Skeletal muscle tissue (tissue), 4 donors: ENCODE measurements around the gene KCNJ2. TPM values are rescaled to one million over a fixed set of nuclear protein-coding genes. Genes with fewer than 3 reads are reported as not detected.

Experiments used
- H3K27ac ChIP-seq: one replicate; pipeline ENCODE4 v1.7.0; 2013; ENCODE audit warnings: mild to moderate bottlenecking, low read depth, low read length, inconsistent platforms
- H3K27me3 ChIP-seq, 3 donors: one replicate each; pipeline ENCODE4 v1.7.0; 2013; ENCODE audit warnings: low read length in 3 of 3; ENCODE audit not compliant: control insufficient read depth in 3 of 3, insufficient read depth in 3 of 3
- H3K36me3 ChIP-seq, 3 donors: one replicate each; pipeline ENCODE4 v1.7.0; 2013; ENCODE audit warnings: low read length in 3 of 3; ENCODE audit not compliant: control insufficient read depth in 3 of 3, insufficient read depth in 3 of 3
- H3K4me1 ChIP-seq, 3 donors: one replicate each; pipeline ENCODE4 v1.7.0; 2013; ENCODE audit warnings: low read length in 3 of 3, mild to moderate bottlenecking in 3 of 3; ENCODE audit not compliant: control insufficient read depth in 3 of 3, insufficient read depth in 3 of 3
- H3K4me3 ChIP-seq, 3 donors: one replicate each; pipeline ENCODE4 v1.7.0; 2013; ENCODE audit warnings: low read length in 3 of 3
- H3K9ac ChIP-seq, 3 donors: one replicate each; pipeline ENCODE4 v1.7.0; 2013; ENCODE audit warnings: low read length in 3 of 3, mild to moderate bottlenecking in 3 of 3, moderate library complexity in 2 of 3, low read depth in 1 of 3
- H3K9me3 ChIP-seq, 3 donors: one replicate each; pipeline ENCODE4 v1.7.0; 2013; ENCODE audit warnings: low read length in 3 of 3; ENCODE audit not compliant: control insufficient read depth in 3 of 3
- total RNA-seq: library from RNA; depleted of rRNA; stranded (reverse); fragments of >200 nt; gene quantifications from one replicate; pipeline ENCODE4 v1.2.3, GENCODE V29; 2014
- donor health status: Osteomylitis.

The KCNJ2 gene
- total RNA-seq, 1 donor from 2014 or later = 34.4 TPM

DNA sequence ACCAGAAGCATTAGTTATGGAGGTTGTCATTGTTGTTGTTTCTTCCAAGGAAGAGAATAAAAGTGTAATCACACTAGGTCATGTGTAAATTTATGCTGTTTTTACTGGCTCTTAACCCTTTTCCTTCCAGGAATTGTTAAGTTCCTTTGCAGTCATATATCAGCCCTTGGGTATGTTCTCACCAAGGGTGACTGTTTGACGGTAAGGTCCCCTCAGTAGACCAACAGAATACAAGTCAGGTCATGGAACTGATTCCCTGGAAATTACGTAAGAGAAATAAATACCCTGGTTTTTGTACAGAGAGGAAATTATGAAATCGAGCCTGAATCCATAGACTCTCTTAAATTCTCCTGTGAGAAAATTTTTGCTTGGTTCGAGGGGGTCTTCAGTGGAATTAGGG lies 11.2 kb upstream of the KCNJ2 start:
- Histone ChIP-seq H3K27ac (peak overlapping the region; percentile 44), H3K4me3 (no peak overlapping the region)

GRCh38 chr17:70158591-70158990 lies 10.7 kb upstream of the KCNJ2 start:
- no peaks in the 10 kb centered on the region for H3K27me3 ChIP-seq
- H3K27ac ChIP-seq = peak overlapping the region; percentile 44
- no peaks in the 10 kb centered on the region for H3K9me3 ChIP-seq
- H3K36me3 ChIP-seq = no peaks in the 10 kb centered on the region
- H3K9ac ChIP-seq = no peak overlapping the region
- H3K4me1 ChIP-seq = no peaks in the 10 kb centered on the region
- H3K4me3 ChIP-seq = no peak overlapping the region

More for the DNA sequence above, 11.2 kb upstream of the KCNJ2 start:
- no peak overlapping the region for H3K9ac ChIP-seq
- H3K36me3 ChIP-seq = no peaks in the 10 kb centered on the region
- H3K9me3 ChIP-seq = no peaks in the 10 kb centered on the region
- H3K27me3 ChIP-seq = no peaks in the 10 kb centered on the region
- H3K4me1 ChIP-seq = no peaks in the 10 kb centered on the region

DNA sequence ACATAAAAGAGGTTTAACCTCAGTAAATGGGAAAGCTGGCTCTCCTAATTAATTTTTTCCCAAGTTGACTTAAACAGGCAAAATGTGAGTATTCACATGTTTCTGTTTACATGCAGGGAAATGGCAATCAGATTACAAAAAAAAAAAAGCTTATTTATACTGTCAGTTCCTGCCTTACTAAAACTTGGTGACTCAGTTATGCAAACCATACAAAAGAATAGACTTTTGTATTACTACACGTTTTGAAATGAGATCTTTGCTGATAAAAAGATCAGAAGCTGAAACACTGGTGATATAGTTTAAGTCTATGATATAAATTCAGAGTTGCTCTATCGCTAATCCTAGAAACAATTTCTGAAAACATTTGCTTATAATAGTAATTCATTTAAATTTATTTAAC lies 9.4 kb upstream of the KCNJ2 start:
- Histone ChIP-seq H3K9me3 (no peaks in the 10 kb centered on the region), H3K4me1 (no peaks in the 10 kb centered on the region), H3K36me3 (no peaks in the 10 kb centered on the region), H3K27ac (no peak overlapping the region), H3K27me3 (no peaks in the 10 kb centered on the region), H3K9ac (no peak overlapping the region), H3K4me3 (no peak overlapping the region)

GRCh38 chr17:70161519-70161918 lies 7.8 kb upstream of the KCNJ2 start:
- no peak overlapping the region for H3K9ac ChIP-seq
- no peak overlapping the region for H3K27ac ChIP-seq
- no peaks in the 10 kb centered on the region for H3K36me3 ChIP-seq
- H3K9me3 ChIP-seq = no peaks in the 10 kb centered on the region
- no peaks in the 10 kb centered on the region for H3K4me1 ChIP-seq
- H3K4me3 ChIP-seq = no peak overlapping the region
- H3K27me3 ChIP-seq = no peaks in the 10 kb centered on the region

GRCh38 chr17:70165383-70165782 lies 3.9 kb upstream of the KCNJ2 start:
- Histone ChIP-seq H3K9me3 (no peaks in the 10 kb centered on the region), H3K4me3 (no peak overlapping the region), H3K27me3 (no peaks in the 10 kb centered on the region), H3K9ac (no peak overlapping the region), H3K4me1 (peaks cover 7 to 9% (median 8%) of the 10 kb centered on the region in 3 donors), H3K36me3 (no peaks in the 10 kb centered on the region), H3K27ac (no peak overlapping the region)

GRCh38 chr17:70166615-70167014 lies 2.7 kb upstream of the KCNJ2 start:
- no peak overlapping the region for H3K4me3 ChIP-seq
- H3K9ac ChIP-seq = no peak overlapping the region
- H3K4me1 ChIP-seq = peaks cover 7 to 9% (median 8%) of the 10 kb centered on the region in 3 donors
- no peaks in the 10 kb centered on the region for H3K36me3 ChIP-seq
- no peaks in the 10 kb centered on the region for H3K9me3 ChIP-seq
- H3K27ac ChIP-seq = no peak overlapping the region
- no peaks in the 10 kb centered on the region for H3K27me3 ChIP-seq

DNA sequence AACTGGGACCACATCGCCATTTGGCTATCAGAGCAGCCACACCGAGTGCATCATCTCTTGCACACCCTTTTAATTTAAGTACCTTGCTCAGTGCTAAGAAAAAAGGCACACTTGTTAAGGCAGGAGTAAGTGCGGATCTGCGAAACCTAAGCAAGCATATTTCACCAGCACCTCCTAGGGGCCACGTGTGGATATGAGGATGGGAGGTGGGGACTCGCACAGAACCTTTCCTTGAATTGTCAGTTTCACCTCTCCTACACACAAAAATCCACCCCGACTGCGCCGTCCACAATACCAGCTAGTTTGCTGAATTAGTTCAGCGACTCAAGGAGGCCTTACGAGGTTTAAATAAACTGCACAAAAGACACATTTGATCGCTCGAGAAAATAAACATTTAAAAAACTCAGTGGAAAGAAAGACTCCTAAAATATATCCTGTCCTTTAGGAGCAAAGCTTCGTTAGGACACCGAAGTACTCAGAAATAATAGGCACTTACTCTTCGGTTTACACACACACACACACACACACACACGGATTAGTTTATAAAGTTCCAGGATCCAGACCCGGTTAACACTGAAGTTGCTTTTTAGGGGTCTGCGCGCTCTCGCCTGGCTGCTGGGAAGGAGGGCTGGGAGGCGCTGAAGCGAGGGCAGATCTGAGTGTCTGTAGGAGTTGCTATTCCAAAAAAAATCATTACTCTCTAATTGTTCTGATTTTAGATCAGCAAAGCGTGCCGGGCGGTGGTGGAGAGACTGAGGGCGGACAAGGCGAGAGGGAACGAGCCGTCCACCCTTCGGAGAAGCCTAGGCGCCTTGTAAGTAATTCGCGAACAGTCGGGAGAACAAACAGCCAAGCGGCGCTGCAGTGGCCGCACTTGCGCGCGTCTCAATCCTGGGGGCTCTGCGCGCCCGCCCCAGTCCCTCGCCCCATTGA lies 1.0 kb upstream of the KCNJ2 start:
- H3K9me3 ChIP-seq = no peaks in the 10 kb centered on the region

DNA sequence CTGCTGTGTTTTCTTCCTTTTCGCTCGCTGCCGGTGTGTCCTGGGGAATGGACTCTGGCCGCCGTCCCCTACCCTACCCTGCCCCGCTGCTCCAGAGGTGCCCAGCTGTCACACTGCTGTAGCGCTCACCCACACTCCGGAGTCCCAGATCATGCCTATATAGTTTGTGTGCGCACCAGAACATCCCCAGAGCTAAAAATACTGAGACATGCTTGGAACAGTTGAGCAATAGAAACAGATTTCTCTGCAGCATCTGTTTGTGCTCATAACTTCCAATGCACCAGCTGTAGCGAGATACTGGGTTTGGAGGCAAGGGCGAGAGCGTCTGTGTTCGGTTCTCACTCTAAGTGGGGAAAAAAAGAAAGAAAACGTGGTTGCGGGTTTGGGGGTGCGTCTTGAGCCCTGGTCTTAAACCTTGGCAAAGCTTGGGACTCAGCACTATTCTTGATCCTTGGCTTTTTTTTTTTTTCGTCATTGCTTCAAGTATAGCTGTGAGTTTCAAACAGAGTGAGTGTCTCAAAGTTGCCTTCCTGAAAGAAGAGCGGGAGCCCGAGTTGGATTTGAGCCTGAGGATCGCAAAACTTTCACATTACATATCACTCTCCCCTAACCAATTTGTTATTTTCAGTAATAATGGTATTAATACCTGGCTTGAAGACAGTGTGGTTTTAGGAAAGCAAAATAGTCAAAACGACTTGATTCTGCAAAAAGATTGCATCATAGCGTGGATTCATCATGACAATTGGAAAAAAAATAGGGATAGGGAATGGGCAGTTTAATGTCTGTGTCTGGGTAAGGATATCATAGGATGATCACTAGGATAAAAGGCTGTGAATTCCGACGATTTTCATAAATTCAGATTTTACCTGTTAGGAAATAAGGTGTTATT lies 621 bp downstream of the KCNJ2 start:
- Histone ChIP-seq H3K9ac (peak overlapping the region; percentile 80 to 92 (median 91)), H3K4me3 (peak overlapping the region; percentile 81 to 94 (median 92)), H3K27me3 (no peaks in the 10 kb centered on the region), H3K9me3 (no peaks in the 10 kb centered on the region), H3K36me3 (peaks cover 1 to 5% (median 2%) of the 10 kb centered on the region in 3 donors), H3K27ac (peak overlapping the region; percentile 86), H3K4me1 (peaks cover 7 to 20% (median 8%) of the 10 kb centered on the region in 3 donors)

More for the DNA sequence above, 1.0 kb upstream of the KCNJ2 start:
- Histone ChIP-seq H3K27ac (peak overlapping the region; percentile 86), H3K4me1 (peaks cover 7 to 12% (median 8%) of the 10 kb centered on the region in 3 donors), H3K36me3 (no peaks in the 10 kb centered on the region), H3K4me3 (peak overlapping the region; percentile 76 to 81 (median 79)), H3K9ac (peak overlapping the region; percentile 90 to 91 (median 91)), H3K27me3 (no peaks in the 10 kb centered on the region)

DNA sequence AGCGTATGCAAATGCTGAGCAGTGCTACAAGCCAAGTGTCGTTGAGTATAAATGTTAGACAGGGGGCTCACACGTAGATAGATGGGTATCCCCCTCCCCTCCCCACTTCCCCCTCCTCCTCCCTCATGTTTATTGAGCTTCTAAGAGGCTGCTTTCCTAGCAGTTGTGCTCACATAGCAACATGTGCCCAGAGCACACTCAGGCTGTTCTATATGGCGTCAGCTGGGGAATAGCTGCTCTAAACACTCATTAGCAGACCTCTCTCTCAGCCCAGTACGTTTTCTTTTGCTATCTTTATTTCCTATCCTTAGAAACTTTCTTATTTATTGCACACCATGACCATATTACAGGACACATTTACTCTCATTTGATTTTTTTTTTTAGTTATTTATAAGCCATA lies 1.8 kb downstream of the KCNJ2 start:
- H3K4me1 ChIP-seq = peaks cover 7 to 27% (median 8%) of the 10 kb centered on the region in 3 donors
- peak overlapping the region; percentile 80 to 92 (median 91) for H3K9ac ChIP-seq
- H3K36me3 ChIP-seq = peaks cover 12 to 17% (median 14%) of the 10 kb centered on the region in 3 donors
- peak overlapping the region; percentile 86 for H3K27ac ChIP-seq
- no peaks in the 10 kb centered on the region for H3K27me3 ChIP-seq
- peak overlapping the region; percentile 81 to 94 (median 92) for H3K4me3 ChIP-seq
- H3K9me3 ChIP-seq = no peaks in the 10 kb centered on the region
